Parathyroid adenoma (tissue), 2 donors: ENCODE measurements around the gene CCDC141.

ENCODE experiments used
- H2AFZ ChIP-seq: fragments of 300-600 bp; sonication (generic); one replicate; pipeline ENCODE4 v1.7.0; 2017; ENCODE audit warnings: antibody characterized with exemption, mild to moderate bottlenecking
- H3K27ac ChIP-seq: fragments of 300-600 bp; sonication (generic); one replicate; pipeline ENCODE4 v1.7.0; 2017
- H3K27me3 ChIP-seq: fragments of 300-600 bp; sonication (generic); one replicate; pipeline ENCODE4 v1.7.0; 2017; ENCODE audit warnings: low read length; ENCODE audit not compliant: control insufficient read depth, insufficient read depth
- H3K36me3 ChIP-seq: fragments of 300-600 bp; sonication (generic); one replicate; pipeline ENCODE4 v1.7.0; 2017; ENCODE audit warnings: low read length; ENCODE audit not compliant: control insufficient read depth, insufficient read depth
- H3K4me1 ChIP-seq: fragments of 300-600 bp; sonication (generic); one replicate; pipeline ENCODE4 v1.7.0; 2017; ENCODE audit warnings: control low read depth
- H3K4me2 ChIP-seq: fragments of 300-600 bp; sonication (generic); one replicate; pipeline ENCODE4 v1.7.0; 2017; ENCODE audit warnings: low read length
- H3K4me3 ChIP-seq: fragments of 300-600 bp; sonication (generic); one replicate; pipeline ENCODE4 v1.7.0; 2017; ENCODE audit warnings: low read depth, low read length
- H3K79me2 ChIP-seq: fragments of 300-600 bp; sonication (generic); one replicate; pipeline ENCODE4 v1.7.0; 2017; ENCODE audit warnings: control low read depth
- H3K9ac ChIP-seq: fragments of 300-600 bp; sonication (generic); one replicate; pipeline ENCODE4 v1.7.0; 2017; ENCODE audit warnings: mild to moderate bottlenecking
- H3K9me3 ChIP-seq: fragments of 300-600 bp; sonication (generic); one replicate; pipeline ENCODE4 v1.7.0; 2017; ENCODE audit warnings: low read length; ENCODE audit not compliant: control insufficient read depth
- TF ChIP-seq, protein P1 (sequence below): fragments of 300-600 bp; sonication (generic); IDR thresholded peaks from one replicate; pipeline ENCODE4 v1.7.0; 2017; ENCODE audit warnings: antibody characterized with exemption, mild to moderate bottlenecking
- donor health status: primary hyperparathyroidism.

CCDC141 gene

GRCh38 chr2:178915423-178916173 is 134.3 kb downstream of the CCDC141 start:
- H3K9me3 ChIP-seq: no peaks in the 10 kb centered on the region
- no peak overlapping the region for H3K9ac ChIP-seq
- no peak overlapping the region for H3K27ac ChIP-seq
- H3K79me2 ChIP-seq: no peaks in the 10 kb centered on the region
- H3K4me2 ChIP-seq: no peak overlapping the region
- no peaks in the 10 kb centered on the region for H3K27me3 ChIP-seq
- no peaks in the 10 kb centered on the region for H3K4me1 ChIP-seq
- no peak overlapping the region for H2AFZ ChIP-seq
- no peak overlapping the region for H3K4me3 ChIP-seq
- TF ChIP-seq, protein P1, sequence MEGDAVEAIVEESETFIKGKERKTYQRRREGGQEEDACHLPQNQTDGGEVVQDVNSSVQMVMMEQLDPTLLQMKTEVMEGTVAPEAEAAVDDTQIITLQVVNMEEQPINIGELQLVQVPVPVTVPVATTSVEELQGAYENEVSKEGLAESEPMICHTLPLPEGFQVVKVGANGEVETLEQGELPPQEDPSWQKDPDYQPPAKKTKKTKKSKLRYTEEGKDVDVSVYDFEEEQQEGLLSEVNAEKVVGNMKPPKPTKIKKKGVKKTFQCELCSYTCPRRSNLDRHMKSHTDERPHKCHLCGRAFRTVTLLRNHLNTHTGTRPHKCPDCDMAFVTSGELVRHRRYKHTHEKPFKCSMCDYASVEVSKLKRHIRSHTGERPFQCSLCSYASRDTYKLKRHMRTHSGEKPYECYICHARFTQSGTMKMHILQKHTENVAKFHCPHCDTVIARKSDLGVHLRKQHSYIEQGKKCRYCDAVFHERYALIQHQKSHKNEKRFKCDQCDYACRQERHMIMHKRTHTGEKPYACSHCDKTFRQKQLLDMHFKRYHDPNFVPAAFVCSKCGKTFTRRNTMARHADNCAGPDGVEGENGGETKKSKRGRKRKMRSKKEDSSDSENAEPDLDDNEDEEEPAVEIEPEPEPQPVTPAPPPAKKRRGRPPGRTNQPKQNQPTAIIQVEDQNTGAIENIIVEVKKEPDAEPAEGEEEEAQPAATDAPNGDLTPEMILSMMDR: no peak
- no peaks in the 10 kb centered on the region for H3K36me3 ChIP-seq

DNA sequence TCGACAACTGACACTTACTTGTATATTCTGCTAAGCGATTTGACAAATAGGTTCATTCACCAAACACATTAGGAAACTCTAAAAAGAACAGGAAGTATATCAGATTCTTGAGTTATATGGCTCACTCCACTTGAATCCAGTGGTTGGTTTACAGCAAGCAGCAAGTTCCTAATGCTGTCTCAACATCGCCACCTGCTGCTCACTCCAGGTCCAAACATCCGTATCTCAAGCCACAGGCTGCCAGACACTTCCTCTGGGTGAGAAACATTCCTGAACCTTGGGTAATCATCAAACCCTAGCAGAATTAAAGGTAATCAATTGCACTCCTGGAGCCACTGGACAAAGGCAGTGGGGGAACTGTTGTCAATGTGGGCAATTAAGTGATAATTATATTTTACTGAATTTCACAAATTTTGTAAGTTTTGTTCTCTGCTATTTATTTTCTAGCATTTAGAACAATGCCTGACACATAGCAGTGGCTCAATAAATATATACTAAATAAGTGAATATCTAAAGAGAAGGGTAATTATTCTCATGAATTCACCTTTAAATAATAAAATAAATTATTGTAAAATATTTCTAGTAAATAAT is 135.6 kb downstream of the CCDC141 start:
- no peaks in the 10 kb centered on the region for H3K27me3 ChIP-seq
- H3K4me1 ChIP-seq: no peaks in the 10 kb centered on the region
- TF ChIP-seq, protein P1: peak; percentile 63
- H3K79me2 ChIP-seq: no peaks in the 10 kb centered on the region
- H3K4me2 ChIP-seq: no peak overlapping the region
- no peak overlapping the region for H3K9ac ChIP-seq
- H3K9me3 ChIP-seq: no peaks in the 10 kb centered on the region
- H3K4me3 ChIP-seq: no peak overlapping the region
- H3K27ac ChIP-seq: no peak overlapping the region
- no peak overlapping the region for H2AFZ ChIP-seq
- H3K36me3 ChIP-seq: no peaks in the 10 kb centered on the region

DNA sequence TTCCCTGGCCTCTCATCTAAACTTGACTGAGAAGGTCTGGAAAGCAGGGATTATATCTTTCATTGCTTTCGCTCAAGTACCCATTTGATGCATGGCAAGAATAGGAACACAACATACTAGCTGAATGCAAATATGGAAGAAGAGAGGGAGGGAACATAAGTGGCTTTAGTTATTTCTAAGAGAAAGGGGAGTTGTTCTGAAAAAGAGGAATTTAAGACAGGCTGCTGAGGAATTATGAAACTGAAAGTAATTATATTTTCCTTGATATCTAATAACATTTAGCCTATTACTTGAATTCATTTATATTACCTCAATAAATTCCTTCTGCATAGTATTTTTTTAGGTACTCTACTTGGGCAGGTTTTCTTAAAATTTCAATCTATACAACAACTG is 136.9 kb downstream of the CCDC141 start:
- TF ChIP-seq, protein P1: no peak
- Histone ChIP-seq H2AFZ (no peak overlapping the region), H3K9me3 (no peaks in the 10 kb centered on the region), H3K79me2 (no peaks in the 10 kb centered on the region), H3K4me1 (no peaks in the 10 kb centered on the region), H3K27me3 (no peaks in the 10 kb centered on the region), H3K36me3 (no peaks in the 10 kb centered on the region), H3K27ac (no peak overlapping the region), H3K9ac (no peak overlapping the region), H3K4me2 (no peak overlapping the region), H3K4me3 (no peak overlapping the region)

- Histone ChIP-seq H3K9me3 (no peaks in the 10 kb centered on the region), H3K36me3 (no peaks in the 10 kb centered on the region), H3K27ac (no peak overlapping the region), H3K4me1 (no peaks in the 10 kb centered on the region), H3K4me3 (no peak overlapping the region), H3K27me3 (no peaks in the 10 kb centered on the region), H3K79me2 (no peaks in the 10 kb centered on the region), H2AFZ (no peak overlapping the region), H3K9ac (no peak overlapping the region), H3K4me2 (no peak overlapping the region)
- TF ChIP-seq, protein P1: no peak
These were observed 137.4 kb downstream of the CCDC141 start for GRCh38 chr2:178912416-178913048.
